AG04450 (cell line): ENCODE data around the gene MACROD2. TPM values are rescaled to one million over a fixed set of nuclear protein-coding genes. Genes with fewer than 3 reads are reported as not detected.

Source experiments
- CTCF ChIA-PET: fragments of 300-600, 350-600 bp; formaldehyde crosslinking; extraction: SDS; loops from one replicate; lab custom pipeline; 2022; ENCODE audit warnings: antibody characterized with exemption, inconsistent platforms; lab: Charles Lee
- POLR2A ChIA-PET: fragments of 350-600 bp; formaldehyde crosslinking; extraction: SDS; loops from one replicate; lab custom pipeline; 2021; ENCODE audit warnings: antibody characterized with exemption, inconsistent platforms; lab: Yijun Ruan, JAX
- DNase-seq: peaks from one replicate; pipeline ENCODE4 v3.0.0-alpha.2; 2011; ENCODE audit warnings: low read depth, low spot score
- H3K27ac ChIP-seq: one replicate; pipeline ENCODE4 v1.5.1; 2012; ENCODE audit warnings: low read depth, low read length, control low read depth
- H3K27me3 ChIP-seq: one replicate; pipeline ENCODE4 v1.6.0; 2012; ENCODE audit warnings: low read length; ENCODE audit not compliant: control insufficient read depth, insufficient read depth
- H3K4me3 ChIP-seq: 2 replicates; pipeline ENCODE4 v1.5.1; 2011; ENCODE audit warnings: mild to moderate bottlenecking, low read depth, low read length, control low read depth
- H3K9me3 ChIP-seq: 2 replicates; pipeline ENCODE4 v1.5.1; 2012; ENCODE audit warnings: low read length; ENCODE audit not compliant: control insufficient read depth, insufficient read depth
- polyA plus RNA-seq: library from polyadenylated mRNA; depleted of rRNA; stranded (reverse); fragments of >200 nt; gene quantifications from 2 replicates; pipeline ENCODE4 v1.2.3, GENCODE V29; 2011
- TF ChIP-seq, protein P1 (sequence below): IDR thresholded peaks from 2 replicates; pipeline ENCODE4 v1.5.1; 2011; ENCODE audit warnings: low read depth, low read length, control low read depth, inconsistent platforms

The MACROD2 gene
- polyA plus RNA-seq, 1 experiment, result 0.02 TPM

DNA sequence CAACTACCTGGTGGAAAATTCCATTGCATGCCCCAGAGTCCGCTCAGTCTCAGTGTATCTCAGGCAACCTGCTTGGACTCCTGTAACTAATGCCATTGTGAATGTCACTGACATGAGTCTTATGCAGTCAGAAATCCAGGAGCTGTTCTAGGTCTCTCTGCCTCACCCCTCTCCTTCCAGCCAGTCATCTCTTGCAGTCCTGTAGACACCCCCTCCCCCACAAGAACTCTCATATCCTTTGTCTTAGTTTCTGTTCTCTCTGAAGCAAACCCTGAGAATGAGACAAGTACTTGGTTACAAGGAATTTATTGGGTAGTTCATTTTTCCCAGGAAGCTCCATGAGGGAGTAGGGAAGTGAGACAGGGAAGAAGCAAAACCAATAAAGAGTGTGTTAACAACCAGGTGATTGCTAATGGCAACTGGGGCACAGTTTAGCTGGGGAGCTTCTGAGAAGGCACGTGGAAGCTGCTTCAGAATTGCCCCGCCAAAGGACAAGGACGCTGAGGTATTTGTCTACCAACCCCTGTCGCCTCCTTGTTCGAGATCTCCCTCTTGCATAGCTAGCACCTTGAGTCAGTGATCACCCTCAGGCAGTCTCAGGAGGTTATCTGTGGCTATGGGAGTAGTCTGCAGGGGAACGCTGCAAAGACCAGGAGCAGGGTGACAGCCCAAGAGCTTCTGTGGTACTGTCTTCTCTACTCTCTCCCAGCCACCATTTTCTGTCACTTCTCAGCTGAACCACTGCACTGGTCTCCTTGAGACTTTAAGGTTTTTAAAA lies 1253.5 kb downstream of the MACROD2 start:
- no peak overlapping the region for H3K27ac ChIP-seq
- TF ChIP-seq, protein P1, sequence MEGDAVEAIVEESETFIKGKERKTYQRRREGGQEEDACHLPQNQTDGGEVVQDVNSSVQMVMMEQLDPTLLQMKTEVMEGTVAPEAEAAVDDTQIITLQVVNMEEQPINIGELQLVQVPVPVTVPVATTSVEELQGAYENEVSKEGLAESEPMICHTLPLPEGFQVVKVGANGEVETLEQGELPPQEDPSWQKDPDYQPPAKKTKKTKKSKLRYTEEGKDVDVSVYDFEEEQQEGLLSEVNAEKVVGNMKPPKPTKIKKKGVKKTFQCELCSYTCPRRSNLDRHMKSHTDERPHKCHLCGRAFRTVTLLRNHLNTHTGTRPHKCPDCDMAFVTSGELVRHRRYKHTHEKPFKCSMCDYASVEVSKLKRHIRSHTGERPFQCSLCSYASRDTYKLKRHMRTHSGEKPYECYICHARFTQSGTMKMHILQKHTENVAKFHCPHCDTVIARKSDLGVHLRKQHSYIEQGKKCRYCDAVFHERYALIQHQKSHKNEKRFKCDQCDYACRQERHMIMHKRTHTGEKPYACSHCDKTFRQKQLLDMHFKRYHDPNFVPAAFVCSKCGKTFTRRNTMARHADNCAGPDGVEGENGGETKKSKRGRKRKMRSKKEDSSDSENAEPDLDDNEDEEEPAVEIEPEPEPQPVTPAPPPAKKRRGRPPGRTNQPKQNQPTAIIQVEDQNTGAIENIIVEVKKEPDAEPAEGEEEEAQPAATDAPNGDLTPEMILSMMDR, result no peak
- no peak for DNase-seq
- ChIA-PET CTCF (no interaction called here), POLR2A (no interaction called here)
- H3K27me3 ChIP-seq, result no peaks in the 10 kb centered on the region
- H3K9me3 ChIP-seq, result no peaks in the 10 kb centered on the region
- no peak overlapping the region for H3K4me3 ChIP-seq

DNA sequence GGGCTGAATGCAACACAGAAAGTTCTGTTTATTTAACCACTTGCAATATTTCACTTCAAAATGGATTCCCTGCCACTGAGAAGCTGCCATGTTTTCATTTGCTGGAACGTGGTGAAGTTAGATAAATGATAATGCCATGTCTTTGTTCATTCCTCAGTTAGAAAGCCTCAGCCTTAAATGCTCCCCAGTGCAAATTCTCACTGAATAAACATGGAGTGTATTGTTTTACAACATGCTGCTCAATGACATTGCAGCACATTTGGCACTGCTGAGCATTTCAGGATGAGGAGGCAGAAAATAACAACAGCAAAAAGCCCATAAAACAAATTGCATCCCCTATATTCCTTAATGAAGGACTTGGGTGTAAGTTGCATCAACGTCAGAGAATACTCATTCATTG lies 1255.9 kb downstream of the MACROD2 start:
- Histone ChIP-seq H3K27me3 (no peaks in the 10 kb centered on the region), H3K9me3 (no peaks in the 10 kb centered on the region), H3K27ac (no peak overlapping the region), H3K4me3 (no peak overlapping the region)
- ChIA-PET POLR2A (no interaction called here), CTCF (no interaction called here)
- TF ChIP-seq, protein P1, result no peak
- DNase-seq, result no peak

DNA sequence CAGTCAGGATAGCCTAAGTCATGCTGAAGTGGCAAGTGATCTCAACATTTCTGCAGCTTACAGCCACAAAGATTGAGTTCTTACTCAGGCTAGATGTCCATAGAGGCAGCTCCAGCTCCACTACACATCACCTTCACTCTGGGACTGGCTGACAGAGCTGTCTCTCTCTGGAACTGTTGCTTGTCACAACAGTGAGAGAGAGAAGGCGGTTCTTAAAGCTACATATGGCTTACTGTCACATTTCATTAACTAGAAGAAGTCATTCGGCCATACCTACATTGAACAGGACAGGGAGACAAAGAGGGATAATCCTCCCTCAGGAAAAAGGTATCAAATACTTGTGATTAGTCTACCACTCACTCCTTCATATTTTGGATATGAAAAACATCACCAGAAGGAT lies 1257.0 kb downstream of the MACROD2 start:
- no peak overlapping the region for H3K4me3 ChIP-seq
- TF ChIP-seq, protein P1, result no peak
- POLR2A ChIA-PET, result no interaction called here

DNA sequence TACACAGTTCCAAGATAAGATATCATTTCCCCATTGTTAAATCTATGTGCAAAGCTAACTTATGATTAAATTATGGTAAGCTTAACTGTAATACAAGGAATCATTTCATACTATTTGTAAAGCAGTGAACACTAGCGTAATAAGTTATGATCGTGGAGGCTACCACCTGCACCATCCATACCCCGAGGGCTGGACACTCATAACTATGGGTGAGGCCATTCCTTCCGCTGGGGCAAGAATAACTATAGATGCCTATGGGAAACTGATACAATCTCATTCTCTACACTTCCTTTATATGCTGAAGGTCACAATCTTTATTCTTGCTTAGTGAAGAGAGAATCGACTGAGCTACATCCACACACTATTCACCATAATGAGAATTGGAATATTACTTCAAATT lies 1258.1 kb downstream of the MACROD2 start:
- TF ChIP-seq, protein P1, result no peak
- ChIA-PET CTCF (no interaction called here), POLR2A (no interaction called here)
- DNase-seq, result no peak
- Histone ChIP-seq H3K27me3 (no peaks in the 10 kb centered on the region), H3K27ac (no peak overlapping the region), H3K4me3 (no peak overlapping the region), H3K9me3 (no peaks in the 10 kb centered on the region)

More for the DNA sequence above, 1257.0 kb downstream of the MACROD2 start:
- H3K27me3 ChIP-seq, result no peaks in the 10 kb centered on the region
- H3K27ac ChIP-seq, result no peak overlapping the region
- no peaks in the 10 kb centered on the region for H3K9me3 ChIP-seq
- CTCF ChIA-PET, result no interaction called here
- DNase-seq, result no peak

DNA sequence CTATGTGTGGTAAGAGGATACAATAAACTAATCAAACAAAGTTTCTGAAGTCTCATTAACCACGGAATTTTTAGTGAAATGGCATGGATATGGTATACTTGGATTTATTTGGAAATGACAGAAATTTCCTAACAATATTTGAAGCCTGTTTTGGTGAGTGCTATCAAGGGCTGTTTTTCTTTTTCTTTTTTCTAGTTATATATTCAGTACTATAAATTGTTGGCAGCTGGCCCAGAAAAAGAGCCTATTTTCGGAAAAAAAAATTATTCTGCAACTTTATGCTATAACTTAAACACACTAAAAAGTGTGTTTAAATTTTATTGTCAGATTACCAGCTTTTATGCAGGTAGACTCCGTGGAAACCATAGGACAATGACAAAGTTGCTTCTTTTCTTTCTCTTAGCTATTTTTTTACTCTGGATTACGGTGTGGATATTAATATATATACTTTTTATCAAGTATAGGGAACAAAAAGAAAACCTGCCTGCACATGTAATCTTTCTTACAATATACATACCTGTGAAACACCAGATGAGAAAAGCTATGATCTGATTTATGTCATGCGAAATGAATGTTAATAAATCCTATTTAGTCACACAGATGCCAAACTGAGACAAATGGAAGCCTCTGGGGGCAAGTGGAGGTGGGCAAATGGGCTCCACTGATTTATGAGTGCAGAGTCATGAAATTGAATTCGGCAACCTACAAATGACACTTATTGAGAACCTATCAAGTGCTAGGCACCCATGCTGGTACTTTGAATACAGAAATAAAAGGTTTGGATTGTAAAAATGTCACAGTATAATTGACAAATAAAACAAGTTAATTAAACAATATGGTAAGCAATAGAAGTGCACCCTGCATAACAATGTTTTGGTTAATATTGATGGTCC lies 1261.6 kb downstream of the MACROD2 start:
- ChIA-PET POLR2A (no interaction called here), CTCF (no interaction called here)
- no peak overlapping the region for H3K27ac ChIP-seq
- no peaks in the 10 kb centered on the region for H3K9me3 ChIP-seq
- no peak for DNase-seq
- H3K4me3 ChIP-seq, result no peak overlapping the region
- no peaks in the 10 kb centered on the region for H3K27me3 ChIP-seq
- TF ChIP-seq, protein P1, result no peak
